ENCODE data around the gene UBASH3A.

The UBASH3A gene

GRCh38 chr21:42459082-42459460, 55.4 kb downstream of the UBASH3A start:
- H3K27ac ChIP-seq, result peak overlapping the region; percentile 66
- no peak for TF ChIP-seq CTCF (conservative IDR thresholded peaks at IDR 0.05)

GRCh38 chr21:42459546-42460215, 56.0 kb downstream of the UBASH3A start:
- TF ChIP-seq CTCF (conservative IDR thresholded peaks at IDR 0.05), result no peak

DNA sequence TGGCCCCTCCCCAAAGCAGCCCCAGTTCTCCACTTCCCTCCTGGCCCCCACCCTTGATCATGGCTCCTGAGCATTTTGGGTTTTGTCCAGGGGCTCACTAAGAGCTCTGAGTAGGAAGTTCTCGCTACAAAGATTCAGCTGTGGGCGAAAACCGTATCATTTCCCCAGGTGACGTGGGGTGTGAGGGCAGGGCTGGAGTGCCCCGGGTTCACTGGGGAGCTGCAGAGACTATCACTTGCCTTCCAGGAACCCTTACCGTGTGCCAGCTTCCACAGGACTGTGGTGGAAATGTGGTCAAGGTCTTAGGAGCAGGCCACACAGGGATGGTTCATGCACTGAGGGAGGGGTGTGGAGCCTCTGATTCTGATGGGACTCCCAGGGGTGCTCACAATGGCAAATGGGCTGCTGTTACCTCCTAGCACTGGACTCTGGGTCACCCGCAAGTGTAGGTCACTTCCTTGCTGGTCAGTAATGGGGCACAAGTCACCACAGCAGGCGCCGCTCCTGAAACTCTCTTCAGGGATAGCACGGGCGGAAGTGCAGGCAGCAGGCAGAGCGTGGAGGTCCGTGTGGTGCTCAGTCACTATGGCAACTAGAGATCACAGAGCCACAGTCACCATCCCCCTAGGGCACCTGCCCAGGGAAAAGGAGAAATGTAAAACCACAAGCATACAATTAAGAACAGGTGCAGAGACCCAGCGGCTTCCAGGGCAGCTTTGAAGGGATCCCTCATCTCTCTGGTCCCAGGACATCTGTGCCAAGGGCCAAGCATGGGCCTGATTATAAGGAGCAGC, 56.9 kb downstream of the UBASH3A start:
- TF ChIP-seq CTCF (conservative IDR thresholded peaks at IDR 0.05), result no peak
- H3K27ac ChIP-seq, result peak overlapping the region; percentile 66

More at GRCh38 chr21:42459546-42460215, 56.0 kb downstream of the UBASH3A start:
- peak overlapping the region; percentile 66 for H3K27ac ChIP-seq

GRCh38 chr21:42461185-42461520, 57.5 kb downstream of the UBASH3A start:
- TF ChIP-seq CTCF (conservative IDR thresholded peaks at IDR 0.05), result no peak
- H3K27ac ChIP-seq, result peak overlapping the region; percentile 66; the same call in 1 of the 2 replicates

DNA sequence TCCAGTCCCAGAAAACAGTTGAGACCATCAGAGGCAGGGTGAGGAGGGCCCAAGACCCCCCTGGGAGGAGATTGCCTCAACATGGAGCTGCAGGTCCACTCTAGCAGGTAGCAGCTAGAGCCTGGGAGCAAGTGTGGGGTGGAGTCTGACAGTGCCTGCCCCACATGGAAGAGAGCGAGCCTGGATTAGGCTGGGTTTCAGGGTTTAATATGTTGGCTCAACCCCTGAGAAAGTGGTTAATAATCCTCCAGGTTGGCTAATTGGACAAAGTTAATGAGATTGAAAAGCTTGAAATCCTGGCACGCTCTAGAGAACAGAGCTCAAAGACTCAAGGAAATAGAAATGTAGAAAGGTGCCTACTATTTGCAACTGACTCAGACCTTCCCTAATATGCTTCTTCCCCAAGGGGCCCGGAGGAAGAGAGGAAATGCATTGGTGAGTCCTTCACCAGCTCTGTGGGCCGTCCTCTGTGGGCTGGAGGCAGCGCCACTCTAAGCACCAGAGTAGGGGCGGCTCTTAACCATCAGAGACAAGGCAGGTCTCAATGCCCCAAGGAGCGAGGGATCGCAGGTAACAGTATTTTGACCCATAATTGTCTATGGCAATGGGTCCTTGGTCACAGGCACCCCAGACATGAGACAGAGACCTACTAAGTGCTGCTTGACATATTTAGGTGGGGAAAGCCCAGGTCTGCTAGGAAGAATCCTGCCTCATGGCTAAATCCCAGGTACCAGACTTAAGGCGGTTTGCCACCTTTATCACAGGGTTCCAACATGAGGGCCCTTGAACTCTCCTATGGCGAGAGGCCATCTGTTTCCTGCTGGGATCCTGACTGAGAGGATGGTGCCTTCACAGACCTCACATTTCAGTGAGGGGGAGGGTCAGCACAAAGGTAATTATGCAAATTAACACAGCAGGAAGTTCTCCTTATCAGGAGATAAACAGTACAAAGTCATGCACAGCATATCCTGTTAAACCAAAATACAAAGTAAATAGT, 58.5 kb downstream of the UBASH3A start:
- peak overlapping the region; percentile 66 for H3K27ac ChIP-seq
- TF ChIP-seq CTCF (conservative IDR thresholded peaks at IDR 0.05), result no peak

DNA sequence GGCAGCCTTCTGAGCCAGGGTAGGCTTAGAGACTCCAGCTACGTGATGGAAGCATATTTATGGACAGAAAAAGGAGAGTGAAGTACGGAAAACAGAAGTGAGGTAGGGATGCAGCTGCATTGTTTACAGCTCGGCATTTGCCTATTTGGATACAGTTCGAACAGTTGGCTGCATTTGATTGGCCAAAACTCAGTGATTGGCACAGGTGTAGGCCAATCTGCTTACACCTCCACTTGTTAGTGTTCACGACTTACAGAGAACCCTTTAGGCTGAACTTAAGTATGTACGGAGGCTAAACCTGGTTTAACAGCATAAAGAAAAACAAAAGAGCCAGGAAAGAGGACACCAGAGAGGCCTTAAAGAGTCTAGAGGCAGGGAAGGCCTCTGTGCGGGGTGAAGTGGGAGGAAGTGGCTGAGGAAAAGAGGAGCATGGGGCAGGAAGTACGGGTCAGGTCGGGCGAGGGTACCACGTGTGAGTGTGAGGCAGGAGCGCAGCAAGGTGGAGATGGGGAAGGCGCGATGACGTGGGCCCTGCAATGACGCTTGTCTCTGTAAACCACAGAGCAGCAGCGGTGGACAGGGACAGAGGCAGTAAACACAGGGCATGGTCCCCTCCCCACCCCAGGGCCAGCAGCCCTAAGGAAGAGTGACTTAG, 60.3 kb downstream of the UBASH3A start:
- peak overlapping the region; percentile 66; the same call in 1 of the 2 replicates for H3K27ac ChIP-seq
- TF ChIP-seq CTCF (conservative IDR thresholded peaks at IDR 0.05), result no peak

Measured in VCaP (cell line).